Amniotic stem cell (primary cell): ENCODE results near the gene PTPN20.

Experiments used
- DNase-seq: peaks from one replicate; lab custom pipeline; 2025; lab: John Stamatoyannopoulos, UW

The PTPN20 gene

DNA sequence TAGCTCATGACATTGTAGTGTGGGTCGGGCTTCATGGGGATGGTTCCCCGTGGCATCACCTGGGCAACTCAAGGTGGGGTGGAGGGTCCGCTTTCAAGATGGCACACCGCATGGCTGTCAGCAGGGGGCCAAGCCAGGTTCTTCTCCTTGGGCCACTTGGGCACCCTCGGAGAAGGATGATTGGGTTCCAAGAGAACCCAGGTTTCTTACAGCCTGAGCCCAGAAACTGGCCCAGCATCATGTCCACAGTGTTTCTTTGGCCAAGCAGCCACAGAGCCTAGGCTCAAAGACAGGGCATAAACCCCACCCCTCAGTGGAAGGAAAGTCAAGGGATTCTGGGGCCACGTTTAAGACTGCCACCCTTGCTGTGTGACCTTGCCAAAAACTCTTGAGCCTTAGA lies 110.6 kb downstream of the PTPN20 start:
- DNase-seq: no peak

DNA sequence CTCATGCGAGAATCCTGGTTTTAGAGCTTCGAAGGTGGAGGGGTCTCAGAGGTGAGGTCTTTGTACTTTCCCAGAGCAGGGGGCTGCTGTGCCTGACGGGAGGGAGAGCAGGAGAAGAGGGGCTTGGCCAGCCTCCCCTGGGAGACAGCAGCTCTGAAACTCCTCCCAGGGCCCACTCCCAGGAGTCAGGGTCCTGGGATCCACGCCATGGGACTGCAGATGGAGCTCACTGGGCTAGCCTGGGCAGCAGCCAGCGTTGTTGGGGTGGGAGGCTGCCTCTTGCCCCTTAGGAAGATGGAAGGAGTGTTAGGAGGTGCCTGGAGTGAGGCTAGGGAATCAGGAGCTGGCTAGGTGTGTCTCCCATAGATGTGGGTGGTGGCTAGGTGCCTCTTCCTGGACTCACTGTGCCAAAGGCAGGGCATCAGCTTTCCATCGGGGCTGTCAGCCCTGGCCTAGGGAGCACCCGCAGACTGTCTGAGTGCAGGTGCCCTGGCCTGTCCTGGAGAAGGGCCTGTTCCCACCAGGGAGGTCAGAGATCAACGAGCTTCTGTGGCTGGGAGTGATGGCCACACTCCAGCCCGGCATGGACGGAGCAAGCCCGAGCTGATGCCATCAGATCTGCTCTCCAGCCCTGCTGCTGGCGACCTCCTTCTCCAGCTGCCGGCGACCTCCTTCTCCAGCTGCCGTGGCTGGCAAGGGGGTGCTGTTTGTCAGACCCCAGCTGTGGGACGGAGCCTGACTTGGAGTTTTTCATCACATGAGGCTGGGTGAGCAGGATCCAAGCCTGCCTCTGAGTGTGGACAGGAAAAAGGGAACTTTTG lies 111.3 kb downstream of the PTPN20 start:
- no peak for DNase-seq

DNA sequence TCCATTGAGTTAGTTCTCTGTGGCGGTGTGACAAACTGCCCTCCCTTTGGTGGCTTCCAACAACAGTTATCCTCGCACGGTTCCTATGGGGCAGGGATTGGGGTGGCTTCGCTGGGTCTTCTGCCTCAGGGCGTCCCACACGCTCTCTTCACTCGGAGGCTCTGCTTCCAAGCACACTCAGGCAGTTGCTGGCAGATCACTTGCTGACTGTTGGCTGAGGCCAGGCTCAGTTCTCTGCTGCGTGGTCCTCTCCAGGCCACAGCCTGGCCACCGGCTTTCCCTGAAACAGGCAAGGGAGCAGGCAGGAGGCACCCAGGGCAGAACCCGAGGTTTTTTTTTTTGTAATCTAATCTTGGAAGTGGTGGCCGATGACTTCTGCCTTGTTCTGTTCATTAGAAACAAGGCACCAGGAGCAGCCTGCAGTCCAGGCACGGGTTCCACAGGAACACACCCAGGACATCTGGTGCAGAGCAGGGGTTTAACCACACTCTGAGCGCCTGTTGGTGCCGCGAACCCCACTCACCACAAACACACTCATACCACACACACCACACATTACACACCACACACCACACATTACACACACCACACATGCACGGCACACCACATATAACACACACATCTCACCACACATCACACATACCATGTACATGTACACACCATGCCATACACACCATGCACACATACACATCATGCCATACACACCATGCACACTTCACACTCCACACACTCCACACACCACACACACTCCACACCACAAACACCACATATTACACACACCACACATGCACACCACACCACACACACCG lies 112.2 kb downstream of the PTPN20 start:
- no peak for DNase-seq

DNA sequence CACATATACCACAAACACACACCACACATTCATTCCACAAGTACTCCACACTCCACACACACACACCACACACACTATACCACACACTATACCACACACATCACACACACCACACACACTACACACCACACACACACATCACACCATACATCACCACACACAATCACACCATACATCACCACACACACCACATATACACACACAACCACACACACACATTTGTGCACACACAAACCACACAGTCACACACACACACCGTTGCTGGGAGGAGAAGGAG lies 112.8 kb downstream of the PTPN20 start:
- DNase-seq: no peak

DNA sequence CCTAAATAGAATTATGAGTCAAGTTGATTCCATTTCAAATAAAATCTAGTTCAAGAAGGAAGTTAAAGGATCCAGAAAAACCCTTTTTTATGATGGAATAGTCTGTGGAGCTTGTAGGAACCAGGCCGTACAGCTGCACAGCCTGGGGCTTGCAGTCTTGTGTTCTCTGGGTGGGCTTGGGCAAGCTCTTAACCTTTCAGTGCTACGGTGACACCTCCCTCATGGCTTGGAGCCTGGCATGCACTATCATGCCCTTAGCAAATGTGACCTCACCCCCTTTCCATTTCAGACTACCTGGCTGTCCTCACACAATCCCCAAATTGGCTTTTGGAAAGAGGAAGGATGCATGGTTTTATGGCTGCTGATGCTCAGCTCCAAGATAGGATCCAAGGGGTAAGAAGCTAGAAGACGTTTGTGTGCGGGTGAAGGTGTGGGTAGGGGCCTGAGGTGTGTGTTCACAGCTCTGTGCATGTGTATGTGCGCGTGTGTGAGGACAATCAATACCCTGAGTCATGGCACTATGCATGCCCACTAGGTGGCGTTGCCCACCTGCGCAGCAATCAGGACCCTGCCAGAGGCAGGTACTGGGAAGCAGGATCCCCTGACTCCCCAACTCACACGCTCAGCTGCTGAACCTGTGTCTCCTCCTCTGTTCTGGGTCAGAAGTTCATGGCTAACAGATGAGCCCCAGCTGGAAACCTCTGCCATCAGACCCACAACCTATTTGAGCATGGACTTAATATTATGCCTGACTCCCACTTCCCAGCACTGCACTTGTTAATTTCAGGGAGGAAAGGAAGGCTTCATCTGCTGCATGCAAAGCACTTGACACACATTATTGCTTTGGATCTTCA lies 113.4 kb downstream of the PTPN20 start:
- no peak for DNase-seq

DNA sequence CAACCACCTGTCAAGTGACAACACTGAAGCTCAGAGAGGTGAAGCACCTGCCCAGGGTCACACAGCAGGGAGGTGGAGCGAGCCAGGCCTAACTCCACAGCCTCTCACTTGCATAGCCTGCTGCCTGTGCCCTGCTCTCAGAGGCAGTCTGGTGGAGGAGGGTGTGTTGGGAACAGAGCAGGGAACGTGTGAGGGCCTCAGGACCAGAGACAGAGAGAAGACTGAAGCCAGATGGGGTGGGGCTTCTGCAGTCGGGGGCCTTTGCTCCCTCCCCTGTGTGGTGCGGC lies 114.0 kb downstream of the PTPN20 start:
- DNase-seq: no peak

DNA sequence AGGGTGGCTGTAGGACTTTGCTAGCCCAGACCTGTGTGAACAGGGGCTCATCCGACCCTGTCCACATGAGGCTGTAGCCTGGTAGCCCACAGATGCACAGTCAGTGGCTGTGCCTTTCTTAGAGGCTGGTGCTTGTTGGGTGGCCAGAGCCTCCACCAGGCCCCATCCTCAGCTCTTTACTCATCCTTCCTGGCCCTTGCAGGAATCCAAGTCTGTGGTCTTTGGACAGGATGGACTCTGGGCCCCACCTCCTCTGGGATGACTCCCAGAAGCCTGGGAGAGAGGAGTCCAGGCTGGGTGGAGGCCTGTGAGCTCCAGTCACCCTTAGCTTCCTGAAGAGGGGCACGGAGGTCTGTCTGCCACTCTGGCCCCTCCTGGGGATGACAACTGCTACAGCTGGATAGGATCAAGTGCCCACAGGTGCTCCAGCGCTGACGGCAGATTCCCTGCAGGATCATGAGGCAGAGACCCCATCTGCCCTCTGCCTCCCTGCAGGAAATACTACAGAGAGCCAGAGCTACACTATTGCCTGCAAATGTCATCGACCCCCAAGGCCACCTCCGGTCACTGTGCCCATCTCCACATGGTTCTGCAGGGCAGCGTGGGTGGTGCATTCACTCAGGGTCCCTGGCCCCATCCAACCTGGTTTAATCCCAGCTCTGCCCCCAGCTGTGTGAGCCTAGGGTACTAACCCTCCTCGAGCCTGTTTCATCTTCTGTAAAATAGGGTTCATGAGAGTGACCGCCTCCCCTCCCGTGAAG lies 114.5 kb downstream of the PTPN20 start:
- DNase-seq: no peak

DNA sequence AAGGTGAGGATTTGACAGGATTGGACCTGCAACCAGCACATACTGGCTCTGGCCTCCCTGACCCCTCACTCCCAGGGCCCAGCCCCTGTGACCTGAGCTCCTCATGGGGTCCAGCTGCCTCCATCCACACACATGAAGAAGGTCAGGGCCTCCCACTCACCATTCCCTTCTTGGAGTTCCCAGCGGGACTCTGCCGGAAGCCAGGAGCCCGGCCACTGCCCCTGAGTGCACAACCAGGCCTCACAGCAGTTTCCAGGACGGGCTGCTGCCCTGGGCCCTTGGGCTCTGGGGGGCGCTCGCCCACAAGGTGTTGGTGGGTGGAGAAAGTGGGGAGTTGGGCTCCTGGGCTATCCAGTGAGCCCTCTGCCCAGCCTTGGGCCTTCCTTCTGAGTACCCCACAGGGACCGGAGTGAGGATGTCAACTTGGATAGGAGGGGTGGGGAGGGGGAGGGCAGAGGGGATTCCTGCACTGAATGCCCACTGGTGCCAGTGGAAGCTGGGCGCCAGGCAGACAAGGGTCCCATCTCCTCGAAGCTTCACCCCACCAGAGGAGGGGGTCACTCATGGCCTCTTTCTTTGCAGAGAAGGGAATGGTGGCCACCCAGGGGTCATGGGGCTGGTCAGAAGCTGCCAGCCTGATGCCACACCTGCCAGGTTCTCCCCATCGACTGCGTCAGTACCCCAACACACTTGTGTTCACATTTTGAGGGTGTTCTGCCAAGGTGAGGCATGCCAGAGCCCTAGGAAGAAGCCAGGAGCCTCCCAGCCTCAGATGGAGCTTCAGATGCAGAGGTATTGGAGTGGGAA lies 115.3 kb downstream of the PTPN20 start:
- DNase-seq: no peak

DNA sequence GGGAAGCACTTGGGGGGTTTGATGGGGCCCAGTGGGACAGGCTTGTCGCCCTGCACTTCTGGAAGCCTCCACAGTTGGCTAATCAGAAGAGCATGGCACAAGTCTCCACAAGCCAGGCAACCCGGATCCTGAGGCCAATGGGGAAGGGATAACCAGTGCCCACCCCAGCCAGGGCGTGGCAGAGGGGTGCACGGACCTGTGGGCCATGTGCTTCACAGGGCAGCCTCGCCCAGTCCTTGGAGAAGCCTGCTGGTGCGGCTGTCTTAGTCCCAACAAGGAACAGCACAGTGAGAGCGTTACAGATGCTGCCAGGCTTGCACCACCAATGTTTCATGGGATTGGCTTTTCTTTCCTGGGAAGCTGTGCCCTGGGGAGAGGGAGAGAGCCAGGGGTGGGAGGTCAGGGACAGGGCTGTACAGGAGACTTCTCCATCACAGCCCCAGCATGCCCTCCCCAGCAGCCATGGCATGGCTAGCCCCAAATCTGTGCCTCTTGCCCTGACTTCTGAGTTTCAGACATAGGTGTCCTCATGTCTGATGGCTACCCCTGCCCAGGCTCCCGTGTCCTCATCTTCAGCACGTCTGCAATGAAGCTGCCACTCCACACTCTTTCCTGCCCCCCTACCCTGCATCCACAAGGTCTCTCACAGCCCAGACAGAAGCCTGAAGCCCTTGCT lies 116.0 kb downstream of the PTPN20 start:
- DNase-seq: no peak

DNA sequence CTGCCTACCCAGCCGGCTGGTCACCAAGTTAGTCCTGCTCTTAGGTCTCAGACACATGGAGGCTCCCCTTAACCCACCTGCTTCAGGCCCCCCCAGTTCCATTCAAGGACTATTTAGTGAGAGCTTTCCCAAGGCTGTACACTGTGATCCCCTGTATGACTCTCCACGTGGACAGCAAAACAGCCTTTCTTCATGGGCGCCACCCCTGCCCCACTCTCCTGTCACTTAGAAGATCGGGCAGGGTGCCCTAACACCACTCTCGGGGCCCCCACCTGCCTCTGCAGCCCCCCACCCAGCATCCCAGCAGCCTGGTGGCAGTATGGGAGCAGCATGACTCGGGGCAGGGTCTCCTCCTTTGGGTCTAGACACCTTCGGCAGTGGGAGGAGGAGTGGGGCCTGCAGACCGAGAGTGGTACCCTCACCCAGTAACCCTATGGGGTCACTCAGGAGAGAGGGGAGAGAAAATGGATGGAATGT lies 116.6 kb downstream of the PTPN20 start:
- DNase-seq: no peak

DNA sequence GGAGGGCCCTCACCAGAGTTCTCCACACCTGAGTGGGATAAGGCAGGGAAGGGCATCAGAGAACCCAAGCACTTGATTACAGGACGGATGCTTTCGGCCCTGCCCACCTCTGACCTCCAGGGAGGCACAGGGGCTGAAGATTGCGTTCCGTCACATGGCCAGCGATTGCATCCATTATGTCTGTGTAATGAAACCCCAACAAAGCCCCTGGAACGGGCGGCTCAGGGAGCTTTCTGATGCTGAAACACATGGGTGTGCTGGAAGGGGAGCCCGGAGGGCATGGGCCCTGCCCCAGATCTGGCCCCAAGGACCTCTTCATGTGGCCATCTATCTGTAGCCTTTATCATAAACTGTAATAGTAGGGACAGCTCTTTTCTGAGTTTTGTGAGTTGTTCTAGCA lies 117.2 kb downstream of the PTPN20 start:
- no peak for DNase-seq

DNA sequence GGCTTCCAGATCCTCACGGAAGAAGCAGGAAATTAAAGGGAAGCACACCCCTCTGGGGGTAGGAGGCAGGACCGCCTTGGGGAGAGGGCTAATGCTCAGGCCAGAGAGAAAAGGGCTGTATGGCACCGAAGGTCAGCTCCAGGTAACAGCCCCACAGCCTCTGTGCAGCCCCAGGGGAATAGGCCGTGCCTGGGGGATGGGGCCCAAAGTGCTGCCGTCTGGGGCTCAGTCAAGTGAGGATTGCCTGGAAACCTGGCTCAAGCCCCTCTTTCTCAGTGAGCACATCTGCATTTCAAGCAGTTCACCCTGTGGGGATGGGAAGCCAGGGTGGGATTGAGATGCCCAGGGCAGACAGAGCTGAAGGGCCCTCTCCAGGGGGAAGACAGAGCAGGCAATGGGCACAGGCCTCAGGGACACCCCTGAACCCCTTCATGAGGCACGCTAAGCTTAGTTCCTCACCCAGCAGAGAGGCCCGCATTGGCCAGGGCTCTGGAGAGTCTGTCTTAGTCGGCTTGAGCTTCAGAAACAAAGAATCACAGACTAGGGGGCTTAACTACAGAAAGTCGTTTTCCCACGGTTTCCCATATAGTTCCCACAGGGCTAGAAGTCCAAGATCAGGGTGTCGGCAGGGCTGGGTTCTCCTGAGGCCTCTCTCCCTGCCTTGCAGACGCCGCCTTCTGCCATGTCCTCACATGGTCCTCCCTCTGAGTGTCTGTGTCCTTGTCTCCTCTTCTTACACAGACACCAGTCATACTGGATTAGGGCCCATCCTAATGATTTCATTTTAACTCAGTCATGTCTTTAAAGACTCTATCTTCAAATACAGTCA lies 118.2 kb downstream of the PTPN20 start:
- DNase-seq: no peak

DNA sequence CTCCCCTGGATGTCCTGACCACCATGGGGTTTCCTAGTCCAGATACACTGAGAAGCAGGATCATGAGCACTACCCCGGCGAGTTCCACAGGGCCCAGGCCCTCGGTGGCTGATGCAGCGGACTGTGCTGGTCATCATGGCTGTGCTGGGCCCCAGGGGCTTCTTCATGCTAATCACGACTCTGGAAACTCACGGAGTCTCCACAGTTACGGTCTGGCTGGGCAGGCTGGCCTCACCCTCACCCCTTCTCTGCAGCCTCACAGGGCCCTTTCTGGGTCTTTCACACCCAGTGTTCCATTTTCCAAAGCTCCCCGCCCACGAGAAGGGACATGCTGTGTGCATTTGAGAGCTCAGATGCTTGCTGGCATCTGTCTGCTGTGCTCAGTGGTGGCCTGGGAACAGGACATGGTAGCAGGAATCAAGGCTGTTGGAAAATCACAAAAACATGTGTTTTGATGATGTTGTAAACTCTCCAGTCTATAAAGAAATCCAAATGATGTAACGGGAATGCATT lies 119.0 kb downstream of the PTPN20 start:
- DNase-seq: no peak

DNA sequence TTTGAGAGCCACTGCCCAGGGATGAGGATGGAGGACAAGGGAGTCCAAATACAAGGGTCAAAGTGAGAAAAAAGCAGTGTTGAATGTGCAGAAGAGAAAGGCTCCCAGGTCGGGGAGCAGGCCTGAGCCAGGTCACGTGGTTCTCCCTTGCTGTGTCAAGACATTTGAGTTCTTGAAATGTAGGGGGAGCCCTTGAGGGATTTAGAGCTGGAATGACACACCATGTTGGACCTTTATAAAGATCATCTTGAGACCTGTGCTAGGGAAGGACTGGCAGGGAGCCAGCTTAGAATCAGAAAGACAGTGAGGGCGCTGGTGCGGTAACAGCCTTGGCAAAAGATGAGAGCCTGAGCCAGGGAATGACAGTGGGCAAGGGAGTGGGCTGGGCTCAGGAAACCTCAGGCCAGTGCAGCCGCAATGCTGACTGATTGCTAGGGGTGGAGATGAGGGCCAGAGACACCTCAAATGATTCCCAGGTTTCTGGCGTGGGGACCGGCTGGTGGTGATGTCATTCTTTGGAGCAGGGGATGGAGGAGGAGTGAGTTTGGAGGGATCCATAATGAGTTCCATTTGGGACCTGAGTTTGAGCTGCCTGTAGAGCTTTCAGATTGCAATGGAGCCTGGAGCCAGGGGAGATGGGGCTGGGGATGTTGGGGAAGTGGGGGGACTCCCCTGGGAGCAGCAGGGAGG lies 120.1 kb downstream of the PTPN20 start:
- no peak for DNase-seq

DNA sequence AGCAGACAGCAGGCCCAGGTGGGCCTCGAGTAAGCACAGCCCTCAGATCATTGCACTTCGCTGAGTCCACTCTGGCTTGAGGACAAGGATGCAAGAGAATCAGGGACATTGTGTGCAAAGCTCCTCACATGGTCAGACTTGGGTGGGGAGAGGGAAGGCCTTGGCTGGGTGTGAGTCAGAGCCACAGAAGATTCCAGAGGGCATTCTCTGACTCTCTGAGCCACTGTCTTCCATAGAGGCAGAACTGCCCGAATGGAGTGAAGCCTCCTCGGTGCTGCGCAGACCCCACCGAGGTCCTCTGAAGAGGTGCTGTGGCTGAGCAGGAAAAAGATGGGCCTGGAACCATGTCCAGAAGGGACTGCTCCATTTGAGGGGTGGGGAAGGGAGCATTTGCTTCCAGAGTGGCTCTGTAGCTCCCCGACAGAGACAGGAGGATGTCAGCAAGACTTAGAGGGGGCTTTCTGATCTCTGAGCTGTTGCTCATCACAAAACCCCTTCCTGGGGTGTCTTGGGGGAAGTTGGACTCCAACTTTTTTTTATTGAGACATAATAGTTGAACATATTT lies 120.8 kb downstream of the PTPN20 start:
- no peak for DNase-seq

DNA sequence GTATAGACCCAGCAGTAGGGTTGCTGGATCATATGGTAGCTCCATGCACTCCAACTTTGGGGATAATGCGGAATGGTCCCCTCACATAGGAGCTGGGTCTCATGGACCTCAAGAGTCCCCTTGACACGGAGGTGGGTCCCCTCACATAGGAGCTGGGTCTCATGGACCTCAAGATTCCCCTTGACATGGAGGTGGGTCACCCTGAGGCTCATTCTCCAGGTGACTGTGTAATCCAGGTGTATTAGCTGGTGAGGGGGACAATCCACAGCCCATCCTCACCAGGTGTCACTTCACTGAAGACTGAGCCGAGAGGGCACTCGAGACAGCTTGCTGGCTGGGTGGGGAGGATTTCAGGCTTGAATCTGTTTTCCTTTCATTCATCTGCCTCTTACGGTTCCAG lies 121.9 kb downstream of the PTPN20 start:
- no peak for DNase-seq

DNA sequence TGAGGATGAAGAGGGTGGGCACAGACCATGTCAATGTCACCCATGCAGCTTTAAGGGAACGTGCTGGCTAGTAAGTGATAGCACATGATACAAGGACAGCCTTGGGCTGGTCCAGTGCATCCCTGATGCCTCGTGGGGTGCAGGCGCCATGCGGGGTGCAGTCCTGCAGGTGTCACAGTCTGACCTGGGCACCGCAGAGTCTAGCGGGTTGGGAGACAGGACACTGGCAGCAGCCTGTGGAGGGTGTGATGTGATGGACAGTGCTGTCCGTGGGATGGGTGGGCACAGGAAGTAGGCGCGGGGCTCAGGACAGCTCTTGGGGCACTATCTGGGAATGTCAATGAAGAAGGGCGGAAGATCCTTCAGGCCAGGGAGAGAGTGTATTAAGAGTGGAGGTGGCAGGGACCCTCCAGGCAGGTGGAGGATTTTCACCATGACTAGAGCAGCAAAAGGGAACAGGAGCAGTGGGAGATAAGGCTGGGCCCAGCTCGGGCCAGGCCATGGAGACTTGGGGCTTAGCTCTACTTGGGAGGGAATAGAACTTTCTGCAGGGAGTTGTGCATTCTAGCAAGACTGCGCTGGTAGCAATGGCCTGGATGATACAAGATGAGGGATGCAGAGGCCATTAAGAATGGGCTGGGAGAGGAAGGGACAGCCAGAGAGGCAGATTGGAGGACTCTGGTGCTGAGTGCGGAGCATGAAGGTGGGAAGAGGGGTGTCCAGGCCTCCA lies 122.5 kb downstream of the PTPN20 start:
- DNase-seq: no peak
